ENCODE measurements around the gene TCF7L1.

The TCF7L1 gene

DNA sequence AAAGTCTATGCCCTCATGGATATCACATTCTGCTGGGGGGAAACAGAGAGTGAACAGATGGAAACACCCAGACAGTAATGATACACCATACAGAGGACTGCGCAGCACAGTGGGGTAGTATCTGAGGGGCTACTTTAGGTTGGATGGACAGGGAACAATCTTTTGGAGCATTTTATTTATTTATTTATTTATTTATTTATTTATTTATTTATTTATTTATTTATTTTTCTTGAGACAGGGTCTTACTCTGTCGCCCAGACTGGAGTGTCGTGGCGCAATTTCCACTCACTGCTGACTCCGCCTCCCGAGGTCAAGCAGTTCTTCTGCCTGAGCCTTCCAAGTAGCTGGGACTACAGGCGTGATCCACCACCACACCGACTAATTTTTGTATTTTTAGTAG lies 105.4 kb downstream of the TCF7L1 start:
- TF ChIP-seq EZH2phosphoT487 (IDR thresholded peaks at IDR 0.05; ENCODE audit: borderline replicate concordance): no peak
- TF ChIP-seq, protein P1, sequence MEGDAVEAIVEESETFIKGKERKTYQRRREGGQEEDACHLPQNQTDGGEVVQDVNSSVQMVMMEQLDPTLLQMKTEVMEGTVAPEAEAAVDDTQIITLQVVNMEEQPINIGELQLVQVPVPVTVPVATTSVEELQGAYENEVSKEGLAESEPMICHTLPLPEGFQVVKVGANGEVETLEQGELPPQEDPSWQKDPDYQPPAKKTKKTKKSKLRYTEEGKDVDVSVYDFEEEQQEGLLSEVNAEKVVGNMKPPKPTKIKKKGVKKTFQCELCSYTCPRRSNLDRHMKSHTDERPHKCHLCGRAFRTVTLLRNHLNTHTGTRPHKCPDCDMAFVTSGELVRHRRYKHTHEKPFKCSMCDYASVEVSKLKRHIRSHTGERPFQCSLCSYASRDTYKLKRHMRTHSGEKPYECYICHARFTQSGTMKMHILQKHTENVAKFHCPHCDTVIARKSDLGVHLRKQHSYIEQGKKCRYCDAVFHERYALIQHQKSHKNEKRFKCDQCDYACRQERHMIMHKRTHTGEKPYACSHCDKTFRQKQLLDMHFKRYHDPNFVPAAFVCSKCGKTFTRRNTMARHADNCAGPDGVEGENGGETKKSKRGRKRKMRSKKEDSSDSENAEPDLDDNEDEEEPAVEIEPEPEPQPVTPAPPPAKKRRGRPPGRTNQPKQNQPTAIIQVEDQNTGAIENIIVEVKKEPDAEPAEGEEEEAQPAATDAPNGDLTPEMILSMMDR (conservative IDR thresholded peaks at IDR 0.05; ENCODE audit: low read length): no peak
- Histone ChIP-seq H3K36me3 (ENCODE audit: insufficient read depth, low read length) (no peaks in the 10 kb centered on the region), H3F3A (ENCODE audit: low read depth) (no peaks in the 10 kb centered on the region), H3K9ac (ENCODE audit: low read depth, low read length, poor library complexity, severe bottlenecking) (no peak overlapping the region), H3K9me3 (ENCODE audit: insufficient read depth, low read depth, low read length) (no peaks in the 10 kb centered on the region), H3K4me3 (ENCODE audit: low read length, poor library complexity, severe bottlenecking) (no peak overlapping the region), H4K20me1 (ENCODE audit: insufficient read depth, low read length, poor library complexity, severe bottlenecking) (no peaks in the 10 kb centered on the region), H2AFZ (ENCODE audit: low read length) (no peak overlapping the region), H3K79me2 (ENCODE audit: insufficient read depth, low read length) (no peaks in the 10 kb centered on the region), H3K27me3 (ENCODE audit: insufficient read depth, low read length, poor library complexity, severe bottlenecking) (no peaks in the 10 kb centered on the region), H3K4me1 (ENCODE audit: insufficient read depth, low read length, poor library complexity, severe bottlenecking) (no peaks in the 10 kb centered on the region), H3K4me2 (ENCODE audit: low read depth, low read length, poor library complexity, severe bottlenecking) (no peak overlapping the region), H3K9me2 (replicated peaks; ENCODE audit: low read depth, low read length) (no peaks in the 10 kb centered on the region)

DNA sequence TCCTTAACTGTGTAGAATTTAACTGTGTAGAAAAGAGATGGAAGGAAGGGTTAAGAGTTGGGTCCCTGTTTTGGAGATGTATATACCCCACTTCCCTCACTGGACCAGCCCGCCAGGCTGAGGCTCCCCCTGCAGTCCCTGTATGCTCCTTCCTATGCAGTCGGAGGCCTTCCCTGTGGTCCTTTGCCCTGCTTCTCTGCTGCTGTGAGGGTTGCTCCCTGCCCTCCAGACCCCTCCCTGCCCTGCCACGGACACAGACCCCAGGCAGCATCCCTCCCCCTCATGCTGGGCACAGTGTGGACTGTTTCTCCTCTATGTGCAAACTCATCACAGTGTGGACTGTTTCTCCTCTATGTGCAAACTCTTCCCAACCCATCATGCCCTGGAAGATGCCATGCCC lies 105.9 kb downstream of the TCF7L1 start:
- no peaks in the 10 kb centered on the region for H3K9me3 ChIP-seq (ENCODE audit: insufficient read depth, low read depth, low read length)
- no peak overlapping the region for H3K4me2 ChIP-seq (ENCODE audit: low read depth, low read length, poor library complexity, severe bottlenecking)
- no peaks in the 10 kb centered on the region for H3K27me3 ChIP-seq (ENCODE audit: insufficient read depth, low read length, poor library complexity, severe bottlenecking)
- H3F3A ChIP-seq (ENCODE audit: low read depth): no peaks in the 10 kb centered on the region
- no peaks in the 10 kb centered on the region for H4K20me1 ChIP-seq (ENCODE audit: insufficient read depth, low read length, poor library complexity, severe bottlenecking)
- TF ChIP-seq, protein P1 (conservative IDR thresholded peaks at IDR 0.05; ENCODE audit: low read length): no peak
- TF ChIP-seq EZH2phosphoT487 (IDR thresholded peaks at IDR 0.05; ENCODE audit: borderline replicate concordance): no peak
- H3K9ac ChIP-seq (ENCODE audit: low read depth, low read length, poor library complexity, severe bottlenecking): no peak overlapping the region
- H3K4me3 ChIP-seq (ENCODE audit: low read length, poor library complexity, severe bottlenecking): no peak overlapping the region
- no peaks in the 10 kb centered on the region for H3K9me2 ChIP-seq (replicated peaks; ENCODE audit: low read depth, low read length)
- H3K79me2 ChIP-seq (ENCODE audit: insufficient read depth, low read length): no peaks in the 10 kb centered on the region
- no peaks in the 10 kb centered on the region for H3K36me3 ChIP-seq (ENCODE audit: insufficient read depth, low read length)
- H2AFZ ChIP-seq (ENCODE audit: low read length): no peak overlapping the region
- no peaks in the 10 kb centered on the region for H3K4me1 ChIP-seq (ENCODE audit: insufficient read depth, low read length, poor library complexity, severe bottlenecking)

DNA sequence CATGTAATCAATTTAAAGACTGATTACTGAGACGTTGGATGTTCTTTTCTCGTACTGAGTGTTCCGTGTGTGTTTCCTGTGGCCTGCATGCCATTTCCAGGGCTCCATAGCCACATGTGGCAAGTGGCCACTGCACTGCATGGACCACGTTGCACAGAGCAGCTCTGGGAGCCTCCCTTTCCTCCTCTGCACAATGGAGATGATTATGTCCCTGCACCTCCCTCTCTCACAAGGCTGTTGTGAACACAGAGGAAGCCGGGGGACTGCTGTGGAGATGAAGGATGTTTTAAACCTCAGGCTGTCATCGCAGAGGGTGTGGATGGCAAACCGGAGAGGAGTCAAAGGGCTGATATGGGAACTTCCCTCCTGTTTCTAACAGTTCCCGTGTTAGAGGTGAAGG lies 106.9 kb downstream of the TCF7L1 start:
- Histone ChIP-seq H3K9me2 (replicated peaks; ENCODE audit: low read depth, low read length) (no peaks in the 10 kb centered on the region), H4K20me1 (ENCODE audit: insufficient read depth, low read length, poor library complexity, severe bottlenecking) (no peaks in the 10 kb centered on the region), H3K27me3 (ENCODE audit: insufficient read depth, low read length, poor library complexity, severe bottlenecking) (no peaks in the 10 kb centered on the region), H3K36me3 (ENCODE audit: insufficient read depth, low read length) (no peaks in the 10 kb centered on the region), H3K4me1 (ENCODE audit: insufficient read depth, low read length, poor library complexity, severe bottlenecking) (no peaks in the 10 kb centered on the region), H2AFZ (ENCODE audit: low read length) (no peak overlapping the region), H3K9ac (ENCODE audit: low read depth, low read length, poor library complexity, severe bottlenecking) (no peak overlapping the region), H3K79me2 (ENCODE audit: insufficient read depth, low read length) (no peaks in the 10 kb centered on the region), H3K4me2 (ENCODE audit: low read depth, low read length, poor library complexity, severe bottlenecking) (no peak overlapping the region), H3K9me3 (ENCODE audit: insufficient read depth, low read depth, low read length) (no peaks in the 10 kb centered on the region), H3F3A (ENCODE audit: low read depth) (no peaks in the 10 kb centered on the region), H3K4me3 (ENCODE audit: low read length, poor library complexity, severe bottlenecking) (no peak overlapping the region)
- TF ChIP-seq EZH2phosphoT487 (IDR thresholded peaks at IDR 0.05; ENCODE audit: borderline replicate concordance): no peak
- TF ChIP-seq, protein P1 (conservative IDR thresholded peaks at IDR 0.05; ENCODE audit: low read length): no peak
